ENCODE measurements around the gene C19orf47.

C19orf47 gene

DNA sequence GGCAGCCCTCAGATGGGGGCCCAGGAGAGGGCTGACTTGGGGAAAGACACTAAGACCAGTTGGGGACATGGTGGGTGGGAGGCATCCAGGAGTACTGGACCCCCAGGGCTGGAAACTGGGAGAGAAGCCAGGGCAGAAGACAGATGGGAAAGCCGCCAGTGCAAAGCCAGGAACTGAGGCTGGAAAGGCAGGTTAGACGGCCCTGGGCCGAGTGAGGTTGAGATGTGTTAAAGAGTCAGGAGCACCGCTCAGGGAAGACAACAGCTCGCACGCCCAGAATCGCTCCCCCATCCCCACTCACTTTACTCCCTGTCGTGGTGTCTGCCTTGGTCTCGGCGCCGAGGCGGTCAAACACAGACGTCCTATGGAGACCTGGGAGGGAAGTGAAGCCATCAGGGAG is 24.5 kb downstream of the C19orf47 start:
- TF ChIP-seq, protein P1, sequence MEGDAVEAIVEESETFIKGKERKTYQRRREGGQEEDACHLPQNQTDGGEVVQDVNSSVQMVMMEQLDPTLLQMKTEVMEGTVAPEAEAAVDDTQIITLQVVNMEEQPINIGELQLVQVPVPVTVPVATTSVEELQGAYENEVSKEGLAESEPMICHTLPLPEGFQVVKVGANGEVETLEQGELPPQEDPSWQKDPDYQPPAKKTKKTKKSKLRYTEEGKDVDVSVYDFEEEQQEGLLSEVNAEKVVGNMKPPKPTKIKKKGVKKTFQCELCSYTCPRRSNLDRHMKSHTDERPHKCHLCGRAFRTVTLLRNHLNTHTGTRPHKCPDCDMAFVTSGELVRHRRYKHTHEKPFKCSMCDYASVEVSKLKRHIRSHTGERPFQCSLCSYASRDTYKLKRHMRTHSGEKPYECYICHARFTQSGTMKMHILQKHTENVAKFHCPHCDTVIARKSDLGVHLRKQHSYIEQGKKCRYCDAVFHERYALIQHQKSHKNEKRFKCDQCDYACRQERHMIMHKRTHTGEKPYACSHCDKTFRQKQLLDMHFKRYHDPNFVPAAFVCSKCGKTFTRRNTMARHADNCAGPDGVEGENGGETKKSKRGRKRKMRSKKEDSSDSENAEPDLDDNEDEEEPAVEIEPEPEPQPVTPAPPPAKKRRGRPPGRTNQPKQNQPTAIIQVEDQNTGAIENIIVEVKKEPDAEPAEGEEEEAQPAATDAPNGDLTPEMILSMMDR (IDR thresholded peaks at IDR 0.05; ENCODE audit: borderline replicate concordance, insufficient read depth, low read depth, low read length) = no peak

DNA sequence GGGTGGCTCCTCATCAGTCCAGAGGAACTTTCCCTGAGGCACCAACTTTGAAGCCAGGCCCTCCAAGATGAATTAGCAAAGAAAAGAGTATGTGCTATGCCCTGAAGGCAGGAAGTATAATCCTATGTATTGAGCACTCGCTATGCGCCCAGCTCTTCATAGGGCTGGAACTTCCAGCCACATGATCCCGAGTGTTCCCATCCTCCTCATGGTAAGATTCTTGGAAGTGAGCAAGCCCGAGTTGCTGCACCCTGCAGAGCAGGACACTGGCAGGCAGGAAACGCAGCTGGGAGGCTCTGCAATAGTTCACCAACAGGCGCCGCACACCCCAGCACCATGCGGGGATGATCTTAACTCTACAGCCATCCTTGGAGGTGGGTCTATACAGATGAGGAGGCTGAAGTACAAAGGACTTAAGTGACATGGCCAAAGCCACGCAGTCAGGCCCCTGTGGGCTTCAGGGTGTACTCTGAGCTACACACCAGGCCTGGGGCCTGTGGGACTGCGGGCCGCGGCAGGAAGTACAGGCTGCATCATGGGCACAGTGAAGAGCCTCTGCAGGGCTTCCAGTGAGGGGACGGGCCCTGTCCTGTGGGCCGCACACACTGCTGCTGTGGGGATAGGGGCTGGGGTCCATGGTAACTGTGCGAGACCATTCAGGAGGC is 25.1 kb downstream of the C19orf47 start:
- TF ChIP-seq, protein P1 (IDR thresholded peaks at IDR 0.05; ENCODE audit: borderline replicate concordance, insufficient read depth, low read depth, low read length) = no peak
- no peak overlapping the region for H3K4me3 ChIP-seq (ENCODE audit: low read depth, low read length)

More for the DNA sequence above, 24.5 kb downstream of the C19orf47 start:
- no peak overlapping the region for H3K4me3 ChIP-seq (ENCODE audit: low read depth, low read length)

DNA sequence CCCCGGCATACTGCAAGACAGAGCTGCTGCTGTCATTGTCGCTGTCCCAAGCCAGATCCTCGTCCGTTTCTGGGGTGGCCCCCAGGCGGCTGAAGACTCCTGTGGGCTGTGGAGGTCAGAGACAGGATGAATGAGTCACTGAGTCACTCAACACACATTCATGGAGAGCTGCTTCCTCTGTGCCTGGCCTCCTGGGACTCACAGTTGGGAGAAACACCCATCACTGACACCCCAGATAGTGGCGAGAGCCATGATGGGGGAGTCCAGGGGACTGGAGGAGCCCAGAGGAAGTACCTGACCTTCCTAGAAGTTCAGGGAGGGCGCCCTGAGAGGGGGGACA is 26.0 kb downstream of the C19orf47 start:
- TF ChIP-seq, protein P1 (IDR thresholded peaks at IDR 0.05; ENCODE audit: borderline replicate concordance, insufficient read depth, low read depth, low read length) = no peak
- no peak overlapping the region for H3K4me3 ChIP-seq (ENCODE audit: low read depth, low read length)

DNA sequence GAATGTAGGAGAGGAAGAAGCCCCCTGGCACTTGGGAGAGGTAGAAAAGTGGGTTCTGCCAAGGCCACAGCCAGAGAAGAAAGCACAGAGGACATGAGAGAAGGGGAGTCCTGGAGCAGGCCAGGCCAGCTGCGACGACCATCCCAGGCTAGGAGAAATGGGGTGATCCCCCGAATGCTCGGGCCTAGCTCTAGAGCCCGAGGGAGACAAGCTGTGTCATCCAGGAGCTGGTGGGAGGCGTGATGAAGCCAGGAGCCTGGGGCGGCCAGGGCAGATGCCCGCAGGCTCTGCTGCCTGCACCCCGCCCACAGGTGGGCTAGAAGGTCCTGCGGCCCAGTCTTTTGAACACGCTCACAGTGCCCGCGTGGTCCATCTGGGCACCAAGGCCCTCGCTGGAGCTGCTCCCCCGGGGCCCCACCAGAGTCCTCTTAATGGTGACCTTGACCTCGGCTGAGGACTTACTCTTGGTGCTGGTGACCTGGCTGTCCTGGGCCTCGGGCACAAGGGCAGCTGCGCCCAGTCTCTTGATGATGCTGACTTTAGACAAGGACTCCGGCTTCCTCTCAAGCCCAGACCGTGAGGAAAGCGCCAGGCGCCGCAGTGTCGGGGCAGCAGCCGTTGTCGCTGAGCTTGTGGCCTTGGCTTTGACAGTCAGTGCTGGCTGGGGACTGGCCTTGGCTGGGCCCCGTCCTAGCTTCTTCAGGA is 26.5 kb downstream of the C19orf47 start:
- no peak overlapping the region for H3K4me3 ChIP-seq (ENCODE audit: low read depth, low read length)
- TF ChIP-seq, protein P1 (IDR thresholded peaks at IDR 0.05; ENCODE audit: borderline replicate concordance, insufficient read depth, low read depth, low read length) = no peak

DNA sequence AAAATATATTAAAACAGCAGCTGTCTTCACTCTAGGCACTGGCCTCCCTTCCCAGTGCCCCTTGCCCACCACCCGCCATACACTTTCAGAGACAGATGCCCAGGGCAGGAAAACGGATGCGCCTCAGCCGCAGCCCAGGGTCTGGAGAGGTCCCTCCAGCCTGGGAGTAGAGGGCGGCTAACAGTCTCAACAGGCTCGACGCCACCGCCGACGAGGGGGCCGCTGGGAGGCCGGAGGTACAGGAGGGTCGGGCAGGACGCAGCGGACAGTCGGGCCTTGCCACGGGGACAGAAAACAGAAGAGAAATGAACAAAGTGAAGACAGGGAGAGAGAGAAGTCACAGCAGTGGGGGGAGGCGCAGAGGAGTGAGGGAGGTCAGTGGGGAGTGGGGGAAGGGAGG is 27.1 kb downstream of the C19orf47 start:
- TF ChIP-seq, protein P1 (IDR thresholded peaks at IDR 0.05; ENCODE audit: borderline replicate concordance, insufficient read depth, low read depth, low read length) = no peak
- H3K4me3 ChIP-seq (ENCODE audit: low read depth, low read length) = no peak overlapping the region

DNA sequence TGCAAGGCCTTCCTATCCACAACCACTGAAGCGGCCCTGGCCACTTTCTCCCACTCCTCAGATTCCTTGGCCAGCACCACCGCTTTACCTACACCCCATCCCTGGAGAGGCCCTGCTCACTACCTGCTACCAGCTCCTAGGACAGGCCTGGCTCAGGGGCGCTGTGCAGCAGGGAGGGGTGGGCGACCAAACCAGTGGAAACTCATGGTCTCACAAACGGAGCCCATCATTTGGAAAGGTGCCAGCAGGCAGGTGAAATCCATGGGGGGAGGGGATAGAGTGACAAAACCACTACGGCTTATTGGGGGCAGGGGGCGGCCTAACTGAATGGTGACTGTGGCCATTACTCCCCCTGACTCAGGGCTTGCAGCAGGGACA is 27.6 kb downstream of the C19orf47 start:
- no peak overlapping the region for H3K4me3 ChIP-seq (ENCODE audit: low read depth, low read length)
- TF ChIP-seq, protein P1 (IDR thresholded peaks at IDR 0.05; ENCODE audit: borderline replicate concordance, insufficient read depth, low read depth, low read length) = no peak

DNA sequence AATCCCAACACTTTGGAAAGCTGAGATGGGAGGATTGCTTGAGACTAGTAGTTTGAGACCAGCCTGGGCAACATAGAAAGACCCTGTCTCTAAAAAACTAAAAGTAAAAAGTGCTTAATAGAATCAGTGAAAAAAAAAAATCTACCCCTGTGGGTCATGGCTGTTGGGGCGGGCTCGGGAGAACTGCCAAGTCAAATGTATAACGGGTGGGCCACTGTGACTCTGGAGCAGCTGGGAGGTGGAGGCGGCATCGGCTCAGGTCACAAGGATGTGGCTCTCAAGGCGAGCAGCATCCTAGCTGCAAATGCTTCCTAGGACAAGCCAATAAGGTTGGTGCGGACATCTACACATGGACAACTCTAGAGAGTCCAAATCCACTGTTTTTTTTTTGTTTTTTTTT is 30.9 kb downstream of the C19orf47 start:
- TF ChIP-seq, protein P1 (IDR thresholded peaks at IDR 0.05; ENCODE audit: borderline replicate concordance, insufficient read depth, low read depth, low read length) = no peak
- no peak overlapping the region for H3K4me3 ChIP-seq (ENCODE audit: low read depth, low read length)

Measured in GM12875 (cell line).